IPS DF 6.9 (cell line): ENCODE results near the gene KNG1.
"Not testable (repeated sequence)": the region's sequence is repeated elsewhere in the genome, so short reads cannot be mapped to it uniquely, and the experiment has no call there.

Source experiments
- DNase-seq: peaks from one replicate; pipeline ENCODE4 v3.0.0-alpha.2; 2013; ENCODE audit warnings: low read depth, low spot score
- H3K27ac ChIP-seq: one replicate; pipeline ENCODE4 v1.5.1; 2013; ENCODE audit warnings: low read length, control low read depth
- H3K27me3 ChIP-seq: 2 replicates; pipeline ENCODE4 v1.6.1; 2013; ENCODE audit warnings: mild to moderate bottlenecking, low read length; ENCODE audit not compliant: control insufficient read depth, insufficient read depth
- H3K36me3 ChIP-seq: 2 replicates; pipeline ENCODE4 v1.6.1; 2013; ENCODE audit warnings: low read length; ENCODE audit not compliant: control insufficient read depth, insufficient read depth
- H3K4me1 ChIP-seq: 2 replicates; pipeline ENCODE4 v1.6.1; 2013; ENCODE audit warnings: low read length; ENCODE audit not compliant: control insufficient read depth, insufficient read depth
- H3K4me3 ChIP-seq: 2 replicates; pipeline ENCODE4 v1.5.1; 2013; ENCODE audit warnings: mild to moderate bottlenecking, low read length
- H3K9me3 ChIP-seq: 2 replicates; pipeline ENCODE4 v1.6.1; 2013; ENCODE audit warnings: low read length, inconsistent platforms; ENCODE audit not compliant: control insufficient read depth, insufficient read depth
- whole genome bisulfite sequencing: extraction: QIAGEN DNeasy Blood & Tissue Kit; methylation state at CpG from one replicate; pipeline ENCODE4 v1.1.7; 2013; ENCODE audit warnings: mixed read lengths, missing lambda C conversion rate; ENCODE audit not compliant: insufficient read length, insufficient coverage; 5-methylcytosine and 5-hydroxymethylcytosine counted together

The KNG1 gene

GRCh38 chr3:186717039-186717457 lies at the start of gene KNG1:
Gene KNG1 (plus strand): TSS chr3:186717359. CDS start chr3:186717543, 184 bp downstream.
- no peak within 1 kb of the TSS for H3K27ac ChIP-seq
- WGBS = no CpG with 5 or more reads among the region's 3 CpGs
- no peaks in the 10 kb centered on the region for H3K9me3 ChIP-seq
- no peak for DNase-seq
- no peaks in the 10 kb centered on the region for H3K27me3 ChIP-seq
- no peaks in the 10 kb centered on the region for H3K4me1 ChIP-seq
- H3K36me3 ChIP-seq = no peaks in the 10 kb centered on the region
- H3K4me3 ChIP-seq = no peak within 1 kb of the TSS

GRCh38 chr3:186668426-186668825 lies 48.7 kb upstream of the KNG1 start:
- Histone ChIP-seq H3K4me3 (no peak overlapping the region), H3K27ac (no peak overlapping the region), H3K36me3 (no peaks in the 10 kb centered on the region), H3K9me3 (no peaks in the 10 kb centered on the region), H3K4me1 (peaks cover 5% of the 10 kb centered on the region; the same call in 1 of the 2 replicates), H3K27me3 (no peaks in the 10 kb centered on the region)
- no peak for DNase-seq
- no CpG with 5 or more reads among the region's 6 CpGs for WGBS

- no peak for DNase-seq
- no peaks in the 10 kb centered on the region for H3K9me3 ChIP-seq
- no peaks in the 10 kb centered on the region for H3K27me3 ChIP-seq
- no peaks in the 10 kb centered on the region for H3K36me3 ChIP-seq
- H3K4me3 ChIP-seq = no peak overlapping the region
- WGBS = no CpG with 5 or more reads among the region's 2 CpGs
- H3K27ac ChIP-seq = no peak overlapping the region
- peaks cover 2% of the 10 kb centered on the region; the same call in 1 of the 2 replicates for H3K4me1 ChIP-seq
Measured at GRCh38 chr3:186669378-186670084, 47.6 kb upstream of the KNG1 start.

- no peaks in the 10 kb centered on the region for H3K36me3 ChIP-seq
- no peak for DNase-seq
- H3K4me3 ChIP-seq = no peak overlapping the region
- H3K4me1 ChIP-seq = peaks cover 2% of the 10 kb centered on the region; the same call in 1 of the 2 replicates
- H3K9me3 ChIP-seq = no peaks in the 10 kb centered on the region
- no peaks in the 10 kb centered on the region for H3K27me3 ChIP-seq
- no peak overlapping the region for H3K27ac ChIP-seq
Measured at GRCh38 chr3:186670155-186670554, 47.0 kb upstream of the KNG1 start.

- H3K9me3 ChIP-seq = no peaks in the 10 kb centered on the region
- no peaks in the 10 kb centered on the region for H3K4me1 ChIP-seq
- no CpG with 5 or more reads among the region's 3 CpGs for WGBS
- no peak overlapping the region for H3K27ac ChIP-seq
- no peaks in the 10 kb centered on the region for H3K36me3 ChIP-seq
- DNase-seq = no peak
- no peaks in the 10 kb centered on the region for H3K27me3 ChIP-seq
- H3K4me3 ChIP-seq = no peak overlapping the region
Measured at GRCh38 chr3:186671051-186671450, 46.1 kb upstream of the KNG1 start.

GRCh38 chr3:186678604-186679003 lies 38.6 kb upstream of the KNG1 start:
- H3K27ac ChIP-seq = no peak overlapping the region
- H3K4me1 ChIP-seq = no peaks in the 10 kb centered on the region
- DNase-seq = no peak
- H3K27me3 ChIP-seq = no peaks in the 10 kb centered on the region
- H3K9me3 ChIP-seq = no peaks in the 10 kb centered on the region
- no peak overlapping the region for H3K4me3 ChIP-seq
- H3K36me3 ChIP-seq = no peaks in the 10 kb centered on the region

- no peak overlapping the region for H3K27ac ChIP-seq
- DNase-seq = no peak
- no peaks in the 10 kb centered on the region for H3K4me1 ChIP-seq
- H3K27me3 ChIP-seq = no peaks in the 10 kb centered on the region
- no CpG with 5 or more reads among the region's 1 CpG for WGBS
- H3K9me3 ChIP-seq = no peaks in the 10 kb centered on the region
- H3K4me3 ChIP-seq = no peak overlapping the region
- H3K36me3 ChIP-seq = no peaks in the 10 kb centered on the region
Measured at GRCh38 chr3:186679151-186679550, 38.0 kb upstream of the KNG1 start.

- Histone ChIP-seq H3K4me1 (no peaks in the 10 kb centered on the region), H3K36me3 (no peaks in the 10 kb centered on the region), H3K27ac (no peak overlapping the region), H3K4me3 (no peak overlapping the region), H3K9me3 (no peaks in the 10 kb centered on the region), H3K27me3 (no peaks in the 10 kb centered on the region)
- no peak for DNase-seq
- no CpG with 5 or more reads among the region's 1 CpG for WGBS
Measured at GRCh38 chr3:186680869-186681268, 36.3 kb upstream of the KNG1 start.

- Histone ChIP-seq H3K27me3 (no peaks in the 10 kb centered on the region), H3K9me3 (no peaks in the 10 kb centered on the region), H3K4me3 (no peak overlapping the region), H3K4me1 (no peaks in the 10 kb centered on the region), H3K36me3 (no peaks in the 10 kb centered on the region), H3K27ac (no peak overlapping the region)
- WGBS = no CpG with 5 or more reads among the region's 3 CpGs
- DNase-seq = no peak
Measured at GRCh38 chr3:186682812-186683211, 34.3 kb upstream of the KNG1 start.

GRCh38 chr3:186683979-186684378 lies 33.2 kb upstream of the KNG1 start:
- Histone ChIP-seq H3K36me3 (no peaks in the 10 kb centered on the region), H3K4me3 (no peak overlapping the region), H3K27ac (no peak overlapping the region), H3K27me3 (no peaks in the 10 kb centered on the region), H3K9me3 (no peaks in the 10 kb centered on the region), H3K4me1 (no peaks in the 10 kb centered on the region)
- DNase-seq = no peak
- no CpG with 5 or more reads among the region's 3 CpGs for WGBS

- H3K27me3 ChIP-seq, H3K27ac ChIP-seq, H3K36me3 ChIP-seq, DNase-seq, H3K4me3 ChIP-seq, H3K4me1 ChIP-seq, H3K9me3 ChIP-seq: not testable (repeated sequence)
- WGBS = no CpG with 5 or more reads among the region's 2 CpGs
Measured at GRCh38 chr3:186686475-186686874, 30.7 kb upstream of the KNG1 start.
